Astrocyte of the cerebellum (primary cell): Measurements from ENCODE around the gene FBXL3.

Source experiments
- DNase-seq: peaks from one replicate; pipeline ENCODE4 v3.0.0-alpha.2; 2011; ENCODE audit warnings: low read depth
- H3K4me3 ChIP-seq: 2 replicates; pipeline ENCODE4 v1.5.1; 2011; ENCODE audit warnings: mild to moderate bottlenecking, low read depth, low read length, moderate library complexity
- in situ Hi-C: cut with HindIII; loops from 2 replicates; pipeline ENCODE4 v1.10.0; 2017; ENCODE audit warnings: low sequenced_read_pairs
- TF ChIP-seq, protein P1 (sequence below): IDR thresholded peaks from 2 replicates; pipeline ENCODE4 v1.5.1; 2012; ENCODE audit warnings: low read length, low read depth, moderate library complexity, mild to moderate bottlenecking; ENCODE audit errors: missing control alignments

The FBXL3 gene

DNA sequence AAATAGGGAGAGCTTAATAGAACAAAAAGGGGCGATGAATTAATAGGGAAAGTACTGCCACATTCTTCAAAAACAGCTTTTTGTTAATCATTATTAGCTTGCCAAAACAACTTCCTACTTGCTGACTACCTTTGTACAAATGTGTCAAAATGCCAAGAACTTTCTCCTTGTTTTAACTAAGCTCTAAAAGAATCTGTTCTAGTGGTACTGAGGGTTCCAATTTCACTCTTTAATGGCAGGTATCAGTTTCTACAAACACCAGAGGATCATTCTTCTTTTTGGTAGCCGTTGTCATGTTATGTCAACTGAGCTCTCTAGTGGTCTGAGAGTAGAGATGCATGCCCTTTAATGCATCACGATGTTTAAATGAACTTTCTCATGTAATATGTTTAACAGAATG, 29.4 kb upstream of the FBXL3 start:
- in situ Hi-C loops: no loop called here
- no peak for DNase-seq
- TF ChIP-seq, protein P1, sequence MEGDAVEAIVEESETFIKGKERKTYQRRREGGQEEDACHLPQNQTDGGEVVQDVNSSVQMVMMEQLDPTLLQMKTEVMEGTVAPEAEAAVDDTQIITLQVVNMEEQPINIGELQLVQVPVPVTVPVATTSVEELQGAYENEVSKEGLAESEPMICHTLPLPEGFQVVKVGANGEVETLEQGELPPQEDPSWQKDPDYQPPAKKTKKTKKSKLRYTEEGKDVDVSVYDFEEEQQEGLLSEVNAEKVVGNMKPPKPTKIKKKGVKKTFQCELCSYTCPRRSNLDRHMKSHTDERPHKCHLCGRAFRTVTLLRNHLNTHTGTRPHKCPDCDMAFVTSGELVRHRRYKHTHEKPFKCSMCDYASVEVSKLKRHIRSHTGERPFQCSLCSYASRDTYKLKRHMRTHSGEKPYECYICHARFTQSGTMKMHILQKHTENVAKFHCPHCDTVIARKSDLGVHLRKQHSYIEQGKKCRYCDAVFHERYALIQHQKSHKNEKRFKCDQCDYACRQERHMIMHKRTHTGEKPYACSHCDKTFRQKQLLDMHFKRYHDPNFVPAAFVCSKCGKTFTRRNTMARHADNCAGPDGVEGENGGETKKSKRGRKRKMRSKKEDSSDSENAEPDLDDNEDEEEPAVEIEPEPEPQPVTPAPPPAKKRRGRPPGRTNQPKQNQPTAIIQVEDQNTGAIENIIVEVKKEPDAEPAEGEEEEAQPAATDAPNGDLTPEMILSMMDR: no peak

DNA sequence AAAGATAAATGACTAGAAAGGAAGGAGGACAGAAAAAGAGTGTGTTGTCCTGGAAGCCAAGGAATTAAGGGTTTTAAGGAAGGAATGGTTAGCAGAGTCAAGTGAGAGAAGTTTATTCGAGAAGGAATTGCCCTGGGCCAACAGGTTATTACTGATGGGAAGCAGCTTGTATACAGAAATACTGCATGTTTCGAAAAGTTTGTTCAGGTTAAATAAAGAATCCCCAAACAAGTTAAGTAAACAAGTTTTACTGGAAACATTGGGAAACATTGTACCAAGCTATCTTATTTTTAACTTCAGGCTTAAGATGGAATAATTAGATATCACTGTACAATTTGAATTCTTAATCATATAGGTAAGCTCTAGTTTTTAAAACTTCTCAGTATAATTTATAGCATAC, 28.2 kb upstream of the FBXL3 start:
- no peak overlapping the region for H3K4me3 ChIP-seq
- DNase-seq: no peak
- TF ChIP-seq, protein P1: no peak
- in situ Hi-C loops: no loop called here

More for the DNA sequence above, 29.4 kb upstream of the FBXL3 start:
- H3K4me3 ChIP-seq: no peak overlapping the region

DNA sequence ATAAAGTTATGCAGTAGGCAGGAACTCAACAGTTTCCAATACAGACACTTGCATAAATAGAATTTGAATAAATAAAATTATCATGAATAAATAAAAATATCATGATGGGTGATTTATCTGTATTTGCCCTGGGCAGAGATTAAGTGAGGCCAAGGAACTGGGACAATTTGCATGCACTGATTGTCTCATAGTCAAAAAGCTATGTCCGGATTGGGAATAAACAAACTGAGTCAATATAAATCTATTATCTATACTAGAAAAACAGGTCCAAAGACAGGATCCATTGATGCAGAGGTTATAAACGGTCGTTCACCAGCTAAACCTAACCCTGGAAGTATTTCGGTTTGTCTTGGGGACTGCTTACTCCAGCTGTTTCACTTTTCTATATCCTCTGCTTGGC, 26.2 kb upstream of the FBXL3 start:
- TF ChIP-seq, protein P1: no peak
- in situ Hi-C loops: no loop called here
- H3K4me3 ChIP-seq: no peak overlapping the region
- DNase-seq: no peak

DNA sequence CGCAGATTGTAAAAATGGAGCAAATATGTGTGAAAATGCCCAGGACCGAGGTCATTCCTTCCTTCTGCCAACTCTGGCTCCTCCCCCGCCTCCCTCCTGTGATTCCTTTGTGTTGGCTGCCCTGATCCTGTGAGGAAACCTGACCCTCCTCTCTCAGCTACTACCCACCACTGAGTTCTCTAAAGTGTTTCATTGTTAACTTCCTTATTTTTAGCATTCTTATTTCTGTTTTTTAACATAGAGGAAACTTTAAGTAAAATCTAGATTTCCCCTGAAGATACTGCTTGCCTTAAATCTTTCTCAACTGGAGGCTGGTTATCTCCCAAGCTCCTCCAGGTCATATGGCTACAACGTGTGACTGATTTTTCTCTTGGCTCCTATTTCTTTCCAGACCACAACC, 21.7 kb upstream of the FBXL3 start:
- no peak for DNase-seq
- in situ Hi-C loops: no loop called here

DNA sequence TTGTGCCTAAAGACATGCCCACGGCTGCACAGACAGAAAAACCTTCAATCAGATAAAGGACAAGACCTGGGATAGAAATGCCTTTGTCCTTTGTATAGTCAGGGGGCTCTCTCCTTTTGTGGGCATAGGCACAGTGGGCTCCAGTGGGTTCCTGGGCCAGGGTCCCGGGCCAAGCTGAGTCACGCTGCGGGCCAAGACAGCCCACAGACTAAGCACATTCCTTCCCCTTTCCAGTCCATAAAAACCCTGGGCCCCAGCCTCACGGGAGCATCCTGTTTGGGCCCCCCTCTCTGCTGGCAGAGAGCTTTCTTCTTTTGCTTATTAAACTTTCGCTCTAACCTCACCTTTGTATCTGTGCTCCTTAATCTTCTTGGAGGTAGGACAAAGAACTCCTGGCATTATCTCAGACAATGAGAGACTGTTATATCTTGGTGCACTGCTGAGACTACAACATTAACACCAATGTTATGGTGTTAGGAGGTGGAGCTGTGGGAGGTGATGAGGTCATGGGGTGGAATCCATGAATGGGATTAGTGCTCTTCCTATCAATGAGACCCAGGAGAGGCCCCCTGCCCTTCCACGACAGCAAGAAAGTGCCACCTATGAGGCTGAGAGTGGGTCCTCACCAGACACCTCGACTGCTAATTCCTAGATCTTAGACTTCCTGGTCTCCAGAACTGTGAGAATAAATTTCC, 20.8 kb upstream of the FBXL3 start:
- in situ Hi-C loops: no loop called here
- TF ChIP-seq, protein P1: no peak
- DNase-seq: no peak
- no peak overlapping the region for H3K4me3 ChIP-seq

More for the DNA sequence above, 21.7 kb upstream of the FBXL3 start:
- H3K4me3 ChIP-seq: no peak overlapping the region
- TF ChIP-seq, protein P1: no peak

DNA sequence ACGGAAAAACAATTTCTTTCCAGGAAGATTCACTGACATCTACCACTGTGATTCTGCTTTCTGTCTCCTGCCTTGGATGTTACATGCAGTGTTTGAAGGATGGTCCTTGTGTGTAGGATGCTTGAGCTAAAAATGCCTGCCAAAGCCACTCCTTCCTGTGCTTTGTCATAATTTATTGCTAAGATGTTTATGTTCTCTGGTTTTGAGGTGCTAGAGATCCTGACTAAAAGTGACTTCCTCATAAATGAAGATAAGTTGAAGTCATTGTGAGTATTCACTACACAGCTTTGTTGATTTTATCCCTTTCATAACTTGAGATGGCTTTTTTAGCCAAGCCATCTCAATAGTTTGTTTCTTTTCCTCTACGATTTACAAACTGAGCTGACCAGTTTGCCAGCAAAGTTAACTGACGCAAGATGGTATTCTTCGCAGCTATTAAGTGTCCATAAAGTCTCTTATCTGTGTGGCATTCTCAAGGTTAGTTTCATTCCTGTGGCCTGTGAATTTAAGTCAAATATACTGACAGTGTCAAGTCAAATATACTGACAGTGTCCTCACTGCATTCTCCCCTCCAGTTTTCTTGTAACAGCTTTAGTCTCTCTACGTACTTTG, 15.7 kb upstream of the FBXL3 start:
- DNase-seq: no peak
- in situ Hi-C loops: no loop called here
- TF ChIP-seq, protein P1: no peak
- H3K4me3 ChIP-seq: no peak overlapping the region
